Prostate gland (tissue), 2 donors: ENCODE results near the gene ROBO1.

Experiments used
- CTCF ChIP-seq, 4 experiments: fragments of 200-600 bp in 2 of 4; fragments of 450-650 bp in 2 of 4; sonication (generic) in 2 of 4; IDR thresholded peaks; 1 replicate in 3 of 4; 2 replicates in 1 of 4; pipeline ENCODE4 v1.5.1; 2016 to 2019; ENCODE audit warnings: antibody characterized with exemption in 4 of 4, mild to moderate bottlenecking in 2 of 4, moderate library complexity in 2 of 4
- POLR2A ChIP-seq: fragments of 450-650 bp; IDR thresholded peaks from one replicate; pipeline ENCODE4 v1.6.1; 2016; ENCODE audit warnings: antibody characterized with exemption, mild to moderate bottlenecking

GRCh38 chr3:79560698-79561097 lies 207.1 kb downstream of the ROBO1 start:
- TF ChIP-seq POLR2A: no peak
- TF ChIP-seq CTCF (IDR thresholded peaks at IDR 0.05): no peak
